Karpas-422 (cell line): ENCODE data around the gene HORMAD2. TPM values are rescaled to one million over a fixed set of nuclear protein-coding genes. Genes with fewer than 3 reads are reported as not detected.

Experiments
- DNase-seq: peaks from one replicate; pipeline ENCODE4 v3.0.0-alpha.2; 2015
- H2AFZ ChIP-seq: fragments of 200-600 bp; sonication (generic); 2 replicates; pipeline ENCODE4 v1.6.1; 2014; ENCODE audit warnings: antibody characterized with exemption, low read length, mixed read lengths
- H3K27ac ChIP-seq: fragments of 200-600 bp; sonication (generic); 2 replicates; pipeline ENCODE4 v1.5.1; 2014; ENCODE audit warnings: mild to moderate bottlenecking, low read length, moderate library complexity
- H3K27me3 ChIP-seq: fragments of 200-600 bp; sonication (generic); 2 replicates; pipeline ENCODE4 v1.6.1; 2014; ENCODE audit warnings: low read length, mixed read lengths
- H3K36me3 ChIP-seq: fragments of 200-600 bp; sonication (generic); 2 replicates; pipeline ENCODE4 v1.6.1; 2014; ENCODE audit warnings: low read length, mixed read lengths; ENCODE audit not compliant: insufficient read depth
- H3K4me1 ChIP-seq: fragments of 200-600 bp; sonication (generic); 2 replicates; pipeline ENCODE4 v1.6.1; 2014; ENCODE audit warnings: mild to moderate bottlenecking, low read length, mixed read lengths
- H3K4me2 ChIP-seq: fragments of 200-600 bp; sonication (generic); 2 replicates; pipeline ENCODE4 v1.6.1; 2014; ENCODE audit warnings: low read length, low read depth, mild to moderate bottlenecking; ENCODE audit not compliant: poor library complexity, severe bottlenecking
- H3K4me3 ChIP-seq: fragments of 200-600 bp; sonication (generic); 2 replicates; pipeline ENCODE4 v1.5.1; 2014; ENCODE audit warnings: mild to moderate bottlenecking, antibody characterized with exemption, low read length, mixed read lengths
- H3K79me2 ChIP-seq: fragments of 200-600 bp; sonication (generic); 2 replicates; pipeline ENCODE4 v1.6.1; 2014; ENCODE audit warnings: mild to moderate bottlenecking, low read length, mixed read lengths
- H3K9ac ChIP-seq: fragments of 200-600 bp; sonication (generic); 2 replicates; pipeline ENCODE4 v1.6.0; 2014; ENCODE audit warnings: low read length
- H3K9me2 ChIP-seq: fragments of 200-600 bp; sonication (generic), shearing (Covaris generic); replicated peaks from 2 replicates; pipeline ENCODE4 v1.6.0; 2014; ENCODE audit warnings: mild to moderate bottlenecking, low read length, moderate library complexity; ENCODE audit not compliant: insufficient read depth
- H3K9me3 ChIP-seq: fragments of 300-700, 200-600 bp; sonication (generic); 2 replicates; pipeline ENCODE4 v1.6.1; 2014; ENCODE audit warnings: low read length, mixed read lengths
- H4K20me1 ChIP-seq: fragments of 200-600 bp; sonication (generic); 2 replicates; pipeline ENCODE4 v1.6.1; 2014; ENCODE audit warnings: mild to moderate bottlenecking, antibody characterized with exemption, low read length, low read depth; ENCODE audit not compliant: insufficient read depth
- total RNA-seq: library from RNA; depleted of rRNA; stranded (reverse); fragments of >200 nt; shearing (Covaris generic); gene quantifications from 2 replicates; pipeline ENCODE4 v1.2.3, GENCODE V29; 2014; ENCODE audit warnings: low replicate concordance

Gene HORMAD2
- total RNA-seq, 1 experiment from 2014 or later: not detected

- H3K9me3 ChIP-seq: no peaks in the 10 kb centered on the region
- H2AFZ ChIP-seq: no peak overlapping the region
- no peaks in the 10 kb centered on the region for H3K27me3 ChIP-seq
- H3K4me1 ChIP-seq: no peaks in the 10 kb centered on the region
- H3K79me2 ChIP-seq: no peaks in the 10 kb centered on the region
- H3K27ac ChIP-seq: no peak overlapping the region
- H3K9me2 ChIP-seq: no peaks in the 10 kb centered on the region
- H3K4me2 ChIP-seq: no peak overlapping the region
- H3K36me3 ChIP-seq: no peaks in the 10 kb centered on the region
- DNase-seq: no peak
- no peak overlapping the region for H3K9ac ChIP-seq
- H3K4me3 ChIP-seq: no peak overlapping the region
- no peaks in the 10 kb centered on the region for H4K20me1 ChIP-seq
Measured at GRCh38 chr22:30041475-30041874, 38.8 kb upstream of the HORMAD2 start.

- no peaks in the 10 kb centered on the region for H4K20me1 ChIP-seq
- H3K4me2 ChIP-seq: no peak overlapping the region
- no peaks in the 10 kb centered on the region for H3K9me2 ChIP-seq
- no peak for DNase-seq
- H3K27ac ChIP-seq: no peak overlapping the region
- no peak overlapping the region for H3K4me3 ChIP-seq
- no peak overlapping the region for H2AFZ ChIP-seq
- no peak overlapping the region for H3K9ac ChIP-seq
- H3K4me1 ChIP-seq: no peaks in the 10 kb centered on the region
- H3K36me3 ChIP-seq: no peaks in the 10 kb centered on the region
- H3K27me3 ChIP-seq: no peaks in the 10 kb centered on the region
- H3K79me2 ChIP-seq: no peaks in the 10 kb centered on the region
- no peaks in the 10 kb centered on the region for H3K9me3 ChIP-seq
Measured at GRCh38 chr22:30041881-30042280, 38.4 kb upstream of the HORMAD2 start.

- Histone ChIP-seq H3K27ac (no peak overlapping the region), H3K9me2 (no peaks in the 10 kb centered on the region), H3K4me1 (no peaks in the 10 kb centered on the region), H2AFZ (no peak overlapping the region), H3K79me2 (no peaks in the 10 kb centered on the region), H4K20me1 (no peaks in the 10 kb centered on the region), H3K36me3 (no peaks in the 10 kb centered on the region), H3K9ac (no peak overlapping the region), H3K4me3 (no peak overlapping the region), H3K9me3 (no peaks in the 10 kb centered on the region), H3K4me2 (no peak overlapping the region), H3K27me3 (no peaks in the 10 kb centered on the region)
- no peak for DNase-seq
Measured at GRCh38 chr22:30043161-30043560, 37.1 kb upstream of the HORMAD2 start.

- Histone ChIP-seq H3K9ac (no peak overlapping the region), H3K27ac (no peak overlapping the region), H3K9me3 (no peaks in the 10 kb centered on the region), H3K4me1 (no peaks in the 10 kb centered on the region), H3K79me2 (no peaks in the 10 kb centered on the region), H3K27me3 (no peaks in the 10 kb centered on the region), H3K4me2 (no peak overlapping the region), H2AFZ (no peak overlapping the region), H3K36me3 (no peaks in the 10 kb centered on the region), H4K20me1 (no peaks in the 10 kb centered on the region), H3K9me2 (no peaks in the 10 kb centered on the region), H3K4me3 (no peak overlapping the region)
- DNase-seq: no peak
Measured at GRCh38 chr22:30044369-30044768, 35.9 kb upstream of the HORMAD2 start.

GRCh38 chr22:30044881-30045493 lies 35.3 kb upstream of the HORMAD2 start:
- Histone ChIP-seq H3K4me1 (no peaks in the 10 kb centered on the region), H3K9me3 (no peaks in the 10 kb centered on the region), H3K36me3 (no peaks in the 10 kb centered on the region), H3K4me2 (no peak overlapping the region), H3K4me3 (no peak overlapping the region), H3K79me2 (no peaks in the 10 kb centered on the region), H3K27me3 (no peaks in the 10 kb centered on the region), H2AFZ (no peak overlapping the region), H4K20me1 (no peaks in the 10 kb centered on the region), H3K9ac (no peak overlapping the region), H3K9me2 (no peaks in the 10 kb centered on the region), H3K27ac (no peak overlapping the region)
- no peak for DNase-seq

GRCh38 chr22:30045494-30045887 lies 34.8 kb upstream of the HORMAD2 start:
- H4K20me1 ChIP-seq: no peaks in the 10 kb centered on the region
- H3K27ac ChIP-seq: no peak overlapping the region
- H3K27me3 ChIP-seq: no peaks in the 10 kb centered on the region
- no peaks in the 10 kb centered on the region for H3K79me2 ChIP-seq
- no peak overlapping the region for H3K4me2 ChIP-seq
- no peak overlapping the region for H2AFZ ChIP-seq
- H3K9ac ChIP-seq: no peak overlapping the region
- no peak for DNase-seq
- H3K4me1 ChIP-seq: no peaks in the 10 kb centered on the region
- H3K9me3 ChIP-seq: no peaks in the 10 kb centered on the region
- no peak overlapping the region for H3K4me3 ChIP-seq
- H3K36me3 ChIP-seq: no peaks in the 10 kb centered on the region
- H3K9me2 ChIP-seq: no peaks in the 10 kb centered on the region

GRCh38 chr22:30045901-30046715 lies 34.2 kb upstream of the HORMAD2 start:
- no peak overlapping the region for H3K27ac ChIP-seq
- no peak overlapping the region for H3K4me2 ChIP-seq
- no peaks in the 10 kb centered on the region for H3K79me2 ChIP-seq
- no peaks in the 10 kb centered on the region for H4K20me1 ChIP-seq
- no peak overlapping the region for H3K9ac ChIP-seq
- H3K9me3 ChIP-seq: no peaks in the 10 kb centered on the region
- no peaks in the 10 kb centered on the region for H3K36me3 ChIP-seq
- H3K27me3 ChIP-seq: no peaks in the 10 kb centered on the region
- H3K4me3 ChIP-seq: no peak overlapping the region
- H3K9me2 ChIP-seq: no peaks in the 10 kb centered on the region
- DNase-seq: no peak
- H2AFZ ChIP-seq: no peak overlapping the region
- H3K4me1 ChIP-seq: no peaks in the 10 kb centered on the region

- H3K9me3 ChIP-seq: no peaks in the 10 kb centered on the region
- H3K4me2 ChIP-seq: peak overlapping the region; percentile 16
- H3K27ac ChIP-seq: no peak overlapping the region
- no peaks in the 10 kb centered on the region for H3K36me3 ChIP-seq
- H3K79me2 ChIP-seq: no peaks in the 10 kb centered on the region
- no peaks in the 10 kb centered on the region for H3K4me1 ChIP-seq
- H3K9me2 ChIP-seq: no peaks in the 10 kb centered on the region
- DNase-seq: no peak
- no peak overlapping the region for H2AFZ ChIP-seq
- H3K9ac ChIP-seq: no peak overlapping the region
- no peaks in the 10 kb centered on the region for H4K20me1 ChIP-seq
- no peak overlapping the region for H3K4me3 ChIP-seq
- no peaks in the 10 kb centered on the region for H3K27me3 ChIP-seq
Measured at GRCh38 chr22:30046716-30047363, 33.4 kb upstream of the HORMAD2 start.
